Measurements from ENCODE around the gene FLNA. TPM values are rescaled to one million over a fixed set of nuclear protein-coding genes. Genes with fewer than 3 reads are reported as not detected.
A peak's percentile ranks its signal among the peaks of the same experiment; 100 is the strongest.

FLNA gene
- total and polyA plus RNA-seq, 2 of the 13 experiments (the other 11 are each of a cell fraction or from before 2014, with no cell fraction given) = 83.4 to 174 TPM

DNA sequence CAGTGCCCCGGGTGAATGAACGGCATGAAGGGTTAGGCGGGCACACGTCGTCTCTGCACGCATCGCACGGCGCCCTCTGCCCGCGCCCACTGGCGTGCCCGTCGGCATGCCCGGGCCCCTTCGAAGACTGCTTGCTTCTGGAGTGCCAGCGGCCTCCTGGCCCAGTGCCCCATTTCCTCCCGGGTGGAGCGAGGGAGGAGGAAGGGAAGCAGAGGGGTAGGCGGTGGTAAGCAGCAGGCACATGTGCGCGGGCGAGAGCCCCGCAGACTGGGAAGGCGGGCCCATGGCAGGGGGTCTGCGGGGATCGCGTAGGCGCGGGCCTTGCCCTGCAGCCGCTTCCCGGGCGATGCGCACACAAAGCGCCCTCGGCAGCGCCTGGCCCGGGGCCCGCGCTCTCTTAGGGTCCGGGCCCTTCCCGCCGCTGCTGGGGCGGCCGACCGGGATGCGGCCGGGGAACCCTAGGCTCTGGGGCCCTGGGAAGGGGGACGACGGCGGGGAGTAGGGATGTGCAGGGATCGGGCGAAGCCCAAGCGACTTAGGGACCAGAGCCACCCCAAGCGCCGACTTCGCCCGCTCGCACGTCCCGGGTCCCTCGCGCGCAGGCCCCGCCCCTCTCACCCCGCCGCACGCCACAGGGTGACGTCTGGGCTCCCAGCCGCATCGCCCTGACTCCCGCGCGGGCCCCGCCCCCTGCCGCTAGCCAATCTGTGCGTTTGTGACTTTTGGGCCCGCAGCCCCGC, 3.8 kb upstream of the FLNA start (continued):
- TF ChIP-seq, protein P1, sequence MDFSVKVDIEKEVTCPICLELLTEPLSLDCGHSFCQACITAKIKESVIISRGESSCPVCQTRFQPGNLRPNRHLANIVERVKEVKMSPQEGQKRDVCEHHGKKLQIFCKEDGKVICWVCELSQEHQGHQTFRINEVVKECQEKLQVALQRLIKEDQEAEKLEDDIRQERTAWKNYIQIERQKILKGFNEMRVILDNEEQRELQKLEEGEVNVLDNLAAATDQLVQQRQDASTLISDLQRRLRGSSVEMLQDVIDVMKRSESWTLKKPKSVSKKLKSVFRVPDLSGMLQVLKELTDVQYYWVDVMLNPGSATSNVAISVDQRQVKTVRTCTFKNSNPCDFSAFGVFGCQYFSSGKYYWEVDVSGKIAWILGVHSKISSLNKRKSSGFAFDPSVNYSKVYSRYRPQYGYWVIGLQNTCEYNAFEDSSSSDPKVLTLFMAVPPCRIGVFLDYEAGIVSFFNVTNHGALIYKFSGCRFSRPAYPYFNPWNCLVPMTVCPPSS (IDR thresholded peaks at IDR 0.05) = no peak
- no peak for TF ChIP-seq SMARCC2 (IDR thresholded peaks at IDR 0.05)
- TF ChIP-seq SP5 (CRISPR knock-in tag; IDR thresholded peaks at IDR 0.05; ENCODE audit: borderline replicate concordance, low read depth) = peak; percentile 47; the same call in 1 of the 2 replicates
- 0 out of 2 replicates have a peak, but pooled peaks have one; percentile 19 for TF ChIP-seq ZNF777 (CRISPR knock-in tag; IDR thresholded peaks at IDR 0.05)
- no peak for TF ChIP-seq GABPA (IDR thresholded peaks at IDR 0.05; ENCODE audit: low read depth, low read length)
- no peak for TF ChIP-seq GABPA (CRISPR knock-in tag; IDR thresholded peaks at IDR 0.05; ENCODE audit: low read depth)
- TF ChIP-seq ZNF121 (CRISPR knock-in tag; IDR thresholded peaks at IDR 0.05) = 0 out of 2 replicates have a peak, but pooled peaks have one; percentile 16
- peak; percentile 52 for TF ChIP-seq HNRNPK (IDR thresholded peaks at IDR 0.05; ENCODE audit: low read depth, low read length, poor library complexity, severe bottlenecking)
- TF ChIP-seq AGO2 (optimal IDR thresholded peaks at IDR 0.05; ENCODE audit: low read depth, low read length) = peak; percentile 81
- TF ChIP-seq, protein P2, sequence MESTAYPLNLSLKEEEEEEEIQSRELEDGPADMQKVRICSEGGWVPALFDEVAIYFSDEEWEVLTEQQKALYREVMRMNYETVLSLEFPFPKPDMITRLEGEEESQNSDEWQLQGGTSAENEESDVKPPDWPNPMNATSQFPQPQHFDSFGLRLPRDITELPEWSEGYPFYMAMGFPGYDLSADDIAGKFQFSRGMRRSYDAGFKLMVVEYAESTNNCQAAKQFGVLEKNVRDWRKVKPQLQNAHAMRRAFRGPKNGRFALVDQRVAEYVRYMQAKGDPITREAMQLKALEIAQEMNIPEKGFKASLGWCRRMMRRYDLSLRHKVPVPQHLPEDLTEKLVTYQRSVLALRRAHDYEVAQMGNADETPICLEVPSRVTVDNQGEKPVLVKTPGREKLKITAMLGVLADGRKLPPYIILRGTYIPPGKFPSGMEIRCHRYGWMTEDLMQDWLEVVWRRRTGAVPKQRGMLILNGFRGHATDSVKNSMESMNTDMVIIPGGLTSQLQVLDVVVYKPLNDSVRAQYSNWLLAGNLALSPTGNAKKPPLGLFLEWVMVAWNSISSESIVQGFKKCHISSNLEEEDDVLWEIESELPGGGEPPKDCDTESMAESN (CRISPR knock-in tag; conservative IDR thresholded peaks at IDR 0.05) = no peak; the same call in 1 of the 2 replicates
- no peak for TF ChIP-seq LCORL (IDR thresholded peaks at IDR 0.05)
- TF ChIP-seq LCORL (CRISPR knock-in tag; IDR thresholded peaks at IDR 0.05) = peak; percentile 26; the same call in 1 of the 2 replicates

All from HepG2 (cell line).